Lung (tissue), 12 donors: ENCODE measurements around the gene ABITRAM. TPM values are rescaled to one million over a fixed set of nuclear protein-coding genes. Genes with fewer than 3 reads are reported as not detected.

ENCODE experiments used
- ATAC-seq: fragments of 200-7000 bp; cut with Tn5 transposase; one replicate; pipeline ENCODE4 v1.9.1; 2020; ENCODE audit warnings: moderate number of reproducible peaks; ENCODE audit not compliant: insufficient read depth, low FRiP score
- DNase-seq, 3 donors: peaks; one replicate each; pipeline ENCODE4 v3.0.0-alpha.2; 2013 to 2017
- H3K27ac ChIP-seq, 2 donors: one replicate each; pipeline ENCODE4 v1.5.1; 2013; ENCODE audit warnings: mild to moderate bottlenecking in 2 of 2, moderate library complexity in 2 of 2, control low read depth in 1 of 2, inconsistent platforms in 1 of 2, low read depth in 1 of 2, low read length in 1 of 2
- H3K27me3 ChIP-seq, 3 donors: one replicate each; pipeline ENCODE4 v1.5.1; 2013; ENCODE audit warnings: low read length in 2 of 3; ENCODE audit not compliant: control insufficient read depth in 3 of 3, insufficient read depth in 3 of 3
- H3K36me3 ChIP-seq, 4 donors: one replicate each; pipeline ENCODE4 v1.5.1; 2013; ENCODE audit warnings: low read length in 4 of 4, mild to moderate bottlenecking in 1 of 4, moderate library complexity in 1 of 4; ENCODE audit not compliant: control insufficient read depth in 4 of 4, insufficient read depth in 4 of 4
- H3K4me1 ChIP-seq, 5 donors: one replicate each; pipeline ENCODE4 v1.5.1; 2013; ENCODE audit warnings: low read length in 5 of 5, mild to moderate bottlenecking in 2 of 5, moderate library complexity in 1 of 5; ENCODE audit not compliant: control insufficient read depth in 5 of 5, insufficient read depth in 5 of 5
- H3K4me3 ChIP-seq: one replicate; pipeline ENCODE4 v1.5.1; 2013; ENCODE audit warnings: mild to moderate bottlenecking, control low read depth, moderate library complexity
- H3K9ac ChIP-seq, 2 donors: one replicate each; pipeline ENCODE4 v1.5.1; 2013; ENCODE audit warnings: low read length in 2 of 2, control low read depth in 1 of 2; ENCODE audit not compliant: insufficient read depth in 1 of 2
- H3K9me3 ChIP-seq, 4 donors: one replicate each; pipeline ENCODE4 v1.5.1; 2013; ENCODE audit warnings: low read length in 3 of 4, mild to moderate bottlenecking in 1 of 4, moderate library complexity in 1 of 4; ENCODE audit not compliant: control insufficient read depth in 4 of 4, insufficient read depth in 3 of 4
- WGBS, 2 donors: extraction: QIAGEN DNeasy Blood & Tissue Kit; methylation state at CpG; one replicate each; pipeline ENCODE4 v1.1.7; 2013; 5-methylcytosine and 5-hydroxymethylcytosine counted together
- polyA plus RNA-seq, 2 donors: library from polyadenylated mRNA; stranded (reverse); fragments of 200-250 nt; gene quantifications; one replicate each; pipeline ENCODE4 v1.2.1, GENCODE V29; 2013
- total RNA-seq, 2 donors: library from RNA; depleted of rRNA in 1 of 2; stranded (reverse); fragments of >200 nt in 1 of 2; gene quantifications; one replicate each; pipeline ENCODE4 v1.2.1, GENCODE V29; 2014 to 2021
- TF ChIP-seq, protein P1 (sequence below): IDR thresholded peaks from 2 replicates; pipeline ENCODE4 v1.5.1; 2012; ENCODE audit warnings: mild to moderate bottlenecking; ENCODE audit errors: control extremely low read depth, extremely low read depth
- donor health status: control.
- donor health status: control.
- donor health status: Bipolar disorder and iron deficiency.
- donor health status: healthy.
- donor health status: DM: yes; HTN: yes; CAD: no.

ABITRAM gene
- total and polyA plus RNA-seq, 4 donors: 13.5 to 17.3 (median 15.6) TPM

DNA sequence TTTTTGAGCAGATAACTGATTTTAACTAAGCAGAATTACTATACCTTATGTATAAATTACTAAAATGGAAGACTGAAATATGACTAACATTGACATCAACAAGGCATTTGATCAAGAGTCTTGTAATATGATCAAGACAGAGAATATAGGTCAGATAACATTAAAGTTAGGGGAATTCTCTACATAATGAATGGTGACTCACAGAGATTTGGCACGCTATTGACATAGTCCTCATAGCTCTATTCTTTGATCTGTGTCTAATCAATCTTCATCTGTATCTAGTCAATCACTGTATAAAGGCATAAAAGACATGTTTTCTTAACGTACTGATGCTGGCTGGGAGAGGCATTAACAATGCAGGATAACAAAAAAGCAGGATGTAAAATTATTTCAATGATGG is 17.4 kb downstream of the ABITRAM start:
- H3K27me3 ChIP-seq: no peaks in the 10 kb centered on the region
- TF ChIP-seq, protein P1, sequence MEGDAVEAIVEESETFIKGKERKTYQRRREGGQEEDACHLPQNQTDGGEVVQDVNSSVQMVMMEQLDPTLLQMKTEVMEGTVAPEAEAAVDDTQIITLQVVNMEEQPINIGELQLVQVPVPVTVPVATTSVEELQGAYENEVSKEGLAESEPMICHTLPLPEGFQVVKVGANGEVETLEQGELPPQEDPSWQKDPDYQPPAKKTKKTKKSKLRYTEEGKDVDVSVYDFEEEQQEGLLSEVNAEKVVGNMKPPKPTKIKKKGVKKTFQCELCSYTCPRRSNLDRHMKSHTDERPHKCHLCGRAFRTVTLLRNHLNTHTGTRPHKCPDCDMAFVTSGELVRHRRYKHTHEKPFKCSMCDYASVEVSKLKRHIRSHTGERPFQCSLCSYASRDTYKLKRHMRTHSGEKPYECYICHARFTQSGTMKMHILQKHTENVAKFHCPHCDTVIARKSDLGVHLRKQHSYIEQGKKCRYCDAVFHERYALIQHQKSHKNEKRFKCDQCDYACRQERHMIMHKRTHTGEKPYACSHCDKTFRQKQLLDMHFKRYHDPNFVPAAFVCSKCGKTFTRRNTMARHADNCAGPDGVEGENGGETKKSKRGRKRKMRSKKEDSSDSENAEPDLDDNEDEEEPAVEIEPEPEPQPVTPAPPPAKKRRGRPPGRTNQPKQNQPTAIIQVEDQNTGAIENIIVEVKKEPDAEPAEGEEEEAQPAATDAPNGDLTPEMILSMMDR: no peak
- H3K4me1 ChIP-seq: peaks cover 0 to 4% (median 0%) of the 10 kb centered on the region in 5 donors
- peaks cover 0 to 9% (median 3%) of the 10 kb centered on the region in 4 donors for H3K36me3 ChIP-seq
- 77% methylated on average over 2 of the region's 2 CpGs for WGBS, 2 donors
- DNase-seq (no peak), ATAC-seq (no peak)
- no peak overlapping the region for H3K27ac ChIP-seq
- H3K9ac ChIP-seq: no peak overlapping the region
- no peak overlapping the region for H3K4me3 ChIP-seq
- H3K9me3 ChIP-seq: no peaks in the 10 kb centered on the region

DNA sequence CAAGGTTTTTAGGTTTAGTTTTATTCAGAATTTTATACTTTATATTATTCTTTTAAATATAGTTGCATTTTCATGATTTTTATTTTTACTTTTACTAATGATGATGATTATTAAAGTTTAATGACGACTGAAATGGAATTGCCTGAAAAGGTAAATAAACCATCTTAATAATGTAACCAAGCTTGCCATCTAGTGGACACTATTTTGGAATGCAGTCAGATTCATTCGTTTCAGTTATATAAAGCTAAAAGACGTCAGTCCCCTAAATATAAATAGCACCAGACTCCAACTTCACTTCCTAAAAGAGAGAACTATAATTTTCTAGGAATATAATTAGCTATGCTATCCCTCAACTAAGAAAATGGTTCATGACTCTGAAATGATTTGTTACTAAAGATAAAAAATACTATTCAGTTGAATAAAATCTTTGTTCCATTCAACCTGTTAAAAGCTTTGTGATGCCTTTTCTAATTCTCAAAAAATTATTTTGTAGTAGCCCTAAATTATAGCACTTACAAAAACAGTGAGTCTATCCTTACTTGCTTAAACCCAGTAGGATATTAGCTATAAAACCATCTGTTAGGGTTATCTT is 19.9 kb downstream of the ABITRAM start:
- no peak overlapping the region for H3K27ac ChIP-seq
- no peak overlapping the region for H3K9ac ChIP-seq
- H3K36me3 ChIP-seq: peaks cover 0 to 5% (median 0%) of the 10 kb centered on the region in 4 donors
- ATAC-seq (no peak), DNase-seq (peak in 2 of 3 donors; percentile 77 to 80)
- no peak overlapping the region for H3K4me3 ChIP-seq
- H3K9me3 ChIP-seq: no peaks in the 10 kb centered on the region
- TF ChIP-seq, protein P1: peak; percentile 52
- H3K27me3 ChIP-seq: no peaks in the 10 kb centered on the region
- WGBS, 2 donors: 3 to 6% methylated on average over 3 of the region's 3 CpGs
- H3K4me1 ChIP-seq: peaks cover 0 to 4% (median 0%) of the 10 kb centered on the region in 5 donors

DNA sequence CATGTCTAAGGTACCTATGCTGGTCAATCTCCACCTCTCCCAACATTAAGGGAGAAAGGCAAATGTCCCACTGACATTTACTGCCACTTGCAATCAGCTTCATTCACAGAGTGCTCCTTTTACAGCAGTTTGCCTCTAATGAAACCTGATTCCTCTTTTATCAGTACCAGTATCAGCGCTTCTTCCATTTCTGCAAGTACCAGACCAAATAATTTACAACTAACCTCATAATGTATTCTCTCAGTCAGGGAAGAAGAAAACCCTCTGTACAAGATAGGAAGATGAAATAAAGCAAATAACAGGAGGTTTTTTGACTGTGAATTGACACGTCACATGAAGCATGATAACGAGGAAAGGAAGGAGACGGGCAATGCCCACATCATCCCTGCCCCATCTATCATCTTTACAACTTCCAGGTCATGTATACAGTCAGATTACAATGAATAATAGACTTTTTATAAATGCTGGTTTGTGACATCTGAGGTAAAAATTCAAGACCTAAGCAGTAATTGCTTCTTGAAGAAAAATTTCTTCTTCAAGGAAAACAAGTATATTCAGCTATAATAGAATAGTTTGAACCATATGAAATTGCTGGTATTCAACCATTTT is 21.9 kb downstream of the ABITRAM start:
- ATAC-seq (no peak), DNase-seq (no peak)
- peaks cover 0 to 4% (median 0%) of the 10 kb centered on the region in 5 donors for H3K4me1 ChIP-seq
- H3K27me3 ChIP-seq: no peaks in the 10 kb centered on the region
- no peak overlapping the region for H3K27ac ChIP-seq
- WGBS, 2 donors: 82 to 88% methylated on average over 4 of the region's 4 CpGs
- TF ChIP-seq, protein P1: no peak
- no peak overlapping the region for H3K9ac ChIP-seq
- peaks cover 0 to 5% (median 3%) of the 10 kb centered on the region in 4 donors for H3K36me3 ChIP-seq
- H3K4me3 ChIP-seq: no peak overlapping the region
- no peaks in the 10 kb centered on the region for H3K9me3 ChIP-seq
